NCI-H2196 (cell line): ENCODE measurements around the gene SMIM1.

ENCODE experiments used
- DNase-seq: peaks from one replicate; lab custom pipeline; 2025; ENCODE audit not compliant: unreplicated experiment; lab: John Stamatoyannopoulos, UW

The SMIM1 gene

DNA sequence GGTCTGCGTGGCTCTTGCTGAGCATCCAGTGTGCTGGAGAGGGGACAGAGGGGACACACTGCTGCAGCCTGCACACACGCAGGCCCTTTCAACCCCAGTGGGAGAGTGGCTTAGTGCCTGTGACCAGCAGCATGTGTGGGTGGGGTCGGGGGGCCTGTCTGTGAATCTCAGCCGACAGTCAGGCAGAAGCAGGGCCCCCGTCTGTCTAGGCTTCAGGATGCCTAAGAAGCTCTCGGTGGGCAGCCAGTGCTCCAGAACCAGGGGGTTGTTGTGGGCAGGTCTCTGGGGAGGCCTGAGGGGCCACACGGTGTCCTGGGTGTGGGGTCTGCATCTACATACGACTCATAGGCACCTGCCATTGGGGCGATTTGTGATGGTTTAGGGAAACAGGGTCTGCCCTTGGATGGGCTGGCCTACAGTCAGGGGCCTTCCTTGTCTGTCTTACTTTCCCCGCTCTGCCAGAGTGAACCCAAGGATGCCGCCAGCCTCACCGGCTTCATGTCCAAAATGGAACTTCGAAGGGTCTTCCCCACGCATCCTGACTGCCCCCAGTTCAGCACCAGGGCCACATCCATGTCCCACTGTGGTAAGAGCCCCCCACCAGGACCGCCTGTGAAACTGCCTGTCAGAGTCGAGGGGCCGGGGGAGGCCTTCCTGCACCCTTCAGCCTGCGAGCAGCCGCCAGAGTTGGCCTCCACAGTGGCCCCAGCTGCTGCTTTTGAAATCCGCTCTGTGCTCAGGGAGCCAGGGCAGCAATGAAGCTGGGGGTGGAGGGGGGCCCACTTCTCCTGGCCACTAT lies 18.7 kb upstream of the SMIM1 start:
- DNase-seq, result no peak

DNA sequence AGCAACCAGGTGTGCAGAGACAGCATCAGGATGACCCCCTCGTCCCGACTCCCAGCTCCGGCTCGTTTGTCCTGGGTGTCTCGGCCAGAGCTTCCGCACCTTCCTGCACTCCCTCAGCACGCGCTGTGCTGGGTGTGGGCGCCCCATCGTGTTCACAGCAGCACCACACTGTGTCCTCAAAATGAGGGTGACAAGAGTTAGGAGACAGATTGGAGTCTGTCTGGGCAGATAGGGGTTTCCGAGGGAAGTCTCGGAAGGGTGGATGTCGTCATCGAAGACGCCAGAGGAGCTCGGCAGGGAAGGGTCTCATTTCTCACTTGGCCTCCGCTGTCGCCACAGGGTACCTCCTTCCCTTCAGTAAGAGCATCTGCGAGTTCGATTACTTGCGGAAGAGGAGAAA lies 16.2 kb upstream of the SMIM1 start:
- no peak for DNase-seq

DNA sequence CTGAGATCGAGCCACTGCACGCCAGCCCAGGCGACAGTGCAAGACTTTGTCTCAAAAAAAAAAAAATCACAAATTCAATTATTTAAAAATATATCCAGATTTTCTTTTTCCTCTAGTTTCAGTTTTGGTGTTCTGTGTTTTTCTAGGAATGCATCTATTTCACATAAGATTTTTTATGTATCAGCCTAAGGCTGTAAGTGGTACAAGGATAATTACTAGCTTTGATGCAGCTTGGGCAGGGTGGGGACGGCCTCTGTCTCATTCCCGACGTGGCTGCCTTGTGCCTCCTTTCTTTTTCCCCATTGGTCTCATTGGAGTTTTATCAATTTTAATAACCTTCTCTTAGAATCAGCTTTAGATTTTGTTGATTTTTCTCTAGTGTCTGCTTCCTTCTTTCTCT lies 13.4 kb upstream of the SMIM1 start:
- no peak for DNase-seq

DNA sequence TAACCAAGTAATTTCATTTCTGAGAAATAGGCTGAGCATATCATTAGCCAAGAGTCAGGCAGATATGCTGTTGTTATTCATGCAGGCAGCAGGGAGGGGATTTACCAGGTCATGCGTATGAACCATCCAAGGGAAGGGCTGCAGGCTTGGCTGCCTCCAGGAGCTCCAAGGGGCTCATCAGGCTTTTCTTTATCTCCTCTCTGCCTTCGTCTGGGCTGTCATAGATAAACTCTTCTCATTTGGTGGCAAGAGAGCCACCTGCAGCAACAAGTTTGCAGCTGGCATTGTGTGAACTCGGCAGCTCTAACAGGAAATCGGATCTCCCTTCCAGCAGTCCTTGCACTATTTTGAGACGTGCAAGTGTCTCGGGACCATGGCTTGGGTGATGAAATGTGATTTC lies 12.8 kb upstream of the SMIM1 start:
- DNase-seq, result no peak

DNA sequence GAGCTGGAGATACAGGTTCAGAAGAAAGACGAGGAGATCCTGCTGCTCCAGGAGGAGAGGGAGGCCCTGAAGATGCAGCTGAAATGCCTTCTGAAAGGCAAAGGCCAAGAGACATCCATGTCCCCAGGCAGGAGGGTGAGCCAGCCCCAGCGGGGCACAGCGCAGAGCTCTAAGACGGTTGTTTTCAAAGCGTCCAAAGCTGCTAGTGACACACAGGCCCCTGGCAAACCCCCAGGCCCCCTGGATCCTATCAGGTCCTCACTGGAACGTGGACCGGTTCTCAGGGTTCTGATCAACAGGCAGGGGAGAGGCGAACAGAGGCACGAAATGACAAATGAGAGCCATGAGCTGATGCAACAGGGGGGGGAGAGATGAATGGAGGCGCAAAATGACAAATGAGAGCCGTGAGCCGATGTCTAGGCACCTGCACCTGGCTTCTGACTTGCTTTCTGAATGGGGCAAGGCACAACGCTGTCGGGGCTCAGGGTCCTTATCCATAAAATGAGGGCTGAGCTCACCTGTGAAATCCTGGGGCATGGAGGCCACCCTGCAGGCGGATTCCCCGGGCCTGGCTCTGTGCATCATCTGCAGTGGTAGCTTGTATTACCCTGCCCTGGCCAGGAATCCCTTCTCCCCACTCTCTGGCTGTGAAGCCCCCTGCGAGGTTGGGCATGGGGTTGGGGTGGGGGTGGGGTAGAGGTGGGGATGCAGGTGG lies 11.1 kb upstream of the SMIM1 start:
- no peak for DNase-seq

DNA sequence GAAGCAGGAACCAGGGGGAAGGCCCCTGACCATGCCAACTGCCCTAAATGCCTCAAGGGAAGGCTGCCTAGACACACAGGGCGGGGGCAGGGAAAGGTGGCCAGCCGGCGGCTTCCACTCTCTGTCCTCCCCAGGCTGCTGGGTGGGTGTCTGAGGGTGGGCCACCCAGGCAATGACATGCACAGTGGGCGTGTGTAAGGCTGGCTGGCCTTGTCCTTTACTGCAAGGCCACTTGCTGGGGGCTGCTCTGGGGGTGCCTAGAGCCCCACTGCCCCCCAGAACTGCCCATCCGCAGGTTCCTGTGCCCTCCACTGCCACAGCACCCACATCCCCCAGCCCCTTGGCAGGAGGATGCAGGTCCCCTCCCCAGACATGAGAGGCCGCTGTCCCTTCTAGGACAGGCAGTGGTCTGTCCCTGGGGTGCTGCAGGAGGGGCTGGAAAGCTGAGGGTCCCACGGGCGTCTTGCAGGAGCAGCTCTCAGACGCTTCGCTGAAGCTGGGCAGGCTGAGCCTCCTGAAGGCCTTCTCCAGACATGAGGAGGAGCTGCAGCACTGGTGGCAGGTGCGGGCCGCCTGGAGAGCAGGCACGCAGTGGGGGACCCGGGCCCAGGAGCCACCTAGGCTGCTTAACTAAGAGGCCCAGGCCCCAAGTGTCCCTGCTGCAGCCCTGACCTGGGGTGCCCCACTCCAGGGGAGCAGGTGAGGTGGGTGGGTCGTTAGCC lies 10.2 kb upstream of the SMIM1 start:
- no peak for DNase-seq

DNA sequence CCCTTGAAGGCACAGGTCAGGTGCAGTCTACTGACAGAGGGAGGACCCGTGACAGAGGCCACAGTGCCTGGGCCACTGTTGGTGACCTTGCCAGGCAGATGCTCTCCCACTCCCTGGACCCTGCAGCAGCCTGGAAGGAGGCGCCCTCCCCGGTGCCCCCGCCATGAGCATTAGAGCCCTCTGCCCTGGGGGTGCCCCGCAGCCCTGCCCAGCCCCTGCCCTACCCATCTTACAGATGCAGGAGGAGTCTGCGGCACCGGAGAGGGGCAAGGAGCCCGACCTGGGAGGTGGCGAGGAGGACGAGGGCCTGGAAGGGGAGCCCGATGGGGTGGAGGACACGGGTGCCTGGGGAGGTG lies 9.7 kb upstream of the SMIM1 start:
- DNase-seq, result no peak

DNA sequence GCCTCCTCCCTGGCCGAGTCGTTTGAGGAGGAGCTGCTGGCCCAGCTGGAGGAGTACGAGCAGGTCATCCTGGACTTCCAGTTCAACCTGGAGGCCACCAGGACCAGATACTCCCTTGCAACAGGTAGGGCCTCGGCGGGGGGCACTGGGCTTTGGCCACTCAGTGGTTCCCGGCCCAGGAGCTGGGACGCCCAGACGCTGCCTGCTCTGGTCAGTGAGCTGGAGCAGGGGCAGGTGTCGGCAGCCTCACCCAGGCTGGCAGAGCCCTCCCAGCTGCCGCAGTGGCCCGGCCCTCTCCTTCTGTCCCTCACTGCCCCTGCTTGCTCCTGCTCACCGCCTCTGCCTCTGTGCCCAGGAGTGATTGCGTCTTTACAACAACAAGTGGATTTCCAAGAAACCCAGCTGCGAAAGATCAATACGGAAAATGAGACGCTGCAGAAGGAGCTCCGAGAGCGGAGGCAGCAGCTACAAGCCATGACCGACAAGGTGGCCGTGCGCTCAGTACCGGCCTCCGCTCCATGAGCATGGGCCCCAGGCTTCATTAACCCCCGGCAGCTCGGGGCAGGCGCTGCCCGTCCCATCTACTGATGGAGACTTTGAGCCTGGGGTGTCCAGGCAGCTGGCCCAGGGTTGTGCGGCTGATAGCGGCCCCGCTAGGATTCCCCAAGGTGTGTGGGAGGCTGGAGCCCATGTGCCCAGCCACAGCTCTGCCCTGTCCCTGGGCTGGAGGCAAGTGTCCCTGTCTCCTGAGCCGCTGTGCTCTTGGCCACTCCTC lies 9.0 kb upstream of the SMIM1 start:
- no peak for DNase-seq

DNA sequence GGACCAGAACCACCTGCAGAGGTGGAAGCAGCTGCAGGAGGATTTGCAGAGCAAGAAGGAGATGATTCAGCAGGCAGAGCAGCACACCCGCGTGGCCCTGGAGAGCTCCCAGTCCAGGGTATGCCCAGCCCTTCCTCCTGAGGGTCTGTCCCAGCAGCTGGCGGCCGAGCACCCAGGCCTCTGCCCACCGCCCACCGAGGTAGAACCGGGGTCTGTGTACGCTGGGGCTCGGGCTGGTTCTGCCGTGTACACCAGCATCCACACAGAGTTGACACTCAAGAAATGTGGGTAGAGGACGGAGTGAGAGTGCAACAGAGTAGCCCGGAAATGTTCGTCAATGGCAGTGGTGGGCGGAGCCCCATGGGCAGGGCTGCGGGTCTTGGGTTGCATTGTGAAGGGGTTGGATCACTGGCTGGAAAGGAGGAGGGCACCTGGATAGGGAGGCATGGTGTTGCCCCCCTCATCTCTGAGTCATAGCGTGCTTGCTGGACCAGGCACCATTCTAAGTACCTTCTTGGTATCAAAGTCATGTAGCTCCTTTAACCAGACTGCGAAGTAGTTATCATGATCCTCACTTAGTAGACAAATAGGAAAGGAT lies 5.1 kb upstream of the SMIM1 start:
- DNase-seq, result no peak

DNA sequence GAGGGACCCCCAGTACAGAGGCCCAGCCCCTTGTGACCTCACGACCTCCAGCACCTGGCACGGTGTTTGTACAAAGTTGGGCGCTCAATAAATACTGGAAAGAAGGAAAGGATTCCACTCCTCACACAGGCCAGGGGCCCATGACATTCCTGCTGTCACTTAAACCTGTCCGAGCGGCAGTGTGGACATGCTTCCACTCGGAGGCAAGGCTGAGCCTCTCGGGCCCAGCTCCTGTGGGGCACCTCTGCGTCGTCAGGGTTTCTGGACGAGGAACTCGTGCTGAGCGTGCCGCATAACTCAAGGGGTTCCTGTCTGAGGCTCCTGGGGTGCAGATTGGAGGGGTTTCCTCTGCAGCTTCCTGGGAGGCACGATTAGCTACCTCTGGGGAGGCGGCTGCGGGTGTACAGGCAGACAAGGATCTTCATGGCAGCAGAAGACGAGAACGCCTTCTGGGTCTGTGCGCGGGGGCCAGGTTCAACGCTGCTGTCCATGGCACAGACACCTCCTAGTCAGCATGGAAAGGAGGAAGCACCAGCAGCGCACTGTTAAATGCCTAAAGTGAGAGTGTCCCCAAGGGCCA lies 3.6 kb upstream of the SMIM1 start:
- no peak for DNase-seq

DNA sequence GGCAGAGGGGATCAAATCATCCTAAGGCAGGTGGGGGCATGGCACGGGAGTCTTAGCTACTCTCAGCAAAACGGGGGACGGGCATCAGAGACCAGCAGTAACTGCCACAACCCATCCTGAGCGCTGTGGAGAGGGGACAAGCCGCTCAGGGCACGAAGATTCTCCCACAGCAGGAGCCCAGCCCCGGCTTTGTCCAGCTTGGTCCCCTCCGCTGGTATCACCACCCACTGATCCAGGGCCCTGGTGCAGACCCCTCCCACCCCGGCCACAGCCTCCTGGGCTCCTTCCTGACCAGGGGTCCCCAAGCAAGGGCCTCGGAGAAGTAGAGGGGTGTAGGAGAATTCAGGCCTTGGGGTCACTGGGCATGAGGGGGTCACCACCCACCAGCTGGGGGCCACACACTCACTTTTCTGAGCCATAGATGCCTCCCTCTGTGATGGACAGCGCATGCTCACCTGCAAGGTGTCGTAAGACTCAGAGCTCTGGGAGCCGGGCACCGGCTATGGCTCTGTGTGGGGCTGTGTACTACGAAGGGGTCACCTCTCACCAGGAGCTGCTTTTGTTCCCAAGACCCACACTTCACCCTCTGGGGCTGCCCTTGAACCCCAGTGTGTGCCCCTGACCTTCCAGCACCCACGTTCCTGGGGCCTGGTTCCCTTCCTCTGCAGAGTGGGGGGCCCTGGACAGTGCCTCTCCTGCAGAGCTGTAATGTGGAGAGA lies 2.3 kb upstream of the SMIM1 start:
- DNase-seq, result no peak

DNA sequence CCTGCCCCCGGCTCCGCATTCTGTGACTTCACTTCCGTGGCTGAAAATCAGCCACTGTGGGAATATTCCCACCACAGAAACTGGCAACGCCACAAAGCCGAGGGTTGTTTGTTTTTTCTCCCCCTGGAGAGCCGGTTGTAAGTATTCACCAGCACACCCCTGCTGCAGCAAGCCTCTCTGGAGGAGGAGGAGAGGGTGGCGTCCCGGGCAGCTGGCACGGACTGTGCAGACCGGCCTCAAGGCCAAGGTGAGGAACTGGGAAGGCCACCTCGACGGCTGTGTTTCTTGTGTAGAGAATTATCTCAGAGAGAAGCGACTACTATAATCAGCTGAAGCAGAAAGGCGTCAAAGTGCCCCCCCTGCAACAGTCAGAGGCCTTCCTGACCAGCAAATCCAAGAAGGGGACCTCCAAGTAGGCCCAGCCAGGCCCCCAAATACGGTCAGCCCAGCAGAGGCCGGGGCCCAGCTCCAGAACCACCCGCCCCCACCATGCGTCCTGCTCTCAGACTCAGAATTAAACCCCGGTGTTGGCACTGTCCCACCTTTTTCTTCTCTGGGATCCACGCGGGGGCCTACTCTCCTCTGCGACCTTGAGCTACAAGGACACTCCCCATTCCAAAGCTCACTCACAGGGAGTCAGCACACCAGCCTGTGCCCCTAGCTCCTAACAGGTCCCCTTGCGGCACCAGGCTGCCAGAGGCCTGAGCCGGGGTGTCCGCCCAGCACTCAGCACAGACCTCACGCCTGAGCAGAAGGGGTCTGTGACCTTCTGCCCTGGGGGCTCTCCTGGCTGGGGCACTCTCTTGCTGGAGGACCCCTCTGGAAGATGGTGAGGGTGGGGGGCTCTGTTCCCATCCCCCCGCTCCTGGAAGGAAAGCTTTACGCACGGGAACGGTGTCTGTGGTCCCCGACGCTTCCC lies 1.2 kb upstream of the SMIM1 start:
- no peak for DNase-seq

DNA sequence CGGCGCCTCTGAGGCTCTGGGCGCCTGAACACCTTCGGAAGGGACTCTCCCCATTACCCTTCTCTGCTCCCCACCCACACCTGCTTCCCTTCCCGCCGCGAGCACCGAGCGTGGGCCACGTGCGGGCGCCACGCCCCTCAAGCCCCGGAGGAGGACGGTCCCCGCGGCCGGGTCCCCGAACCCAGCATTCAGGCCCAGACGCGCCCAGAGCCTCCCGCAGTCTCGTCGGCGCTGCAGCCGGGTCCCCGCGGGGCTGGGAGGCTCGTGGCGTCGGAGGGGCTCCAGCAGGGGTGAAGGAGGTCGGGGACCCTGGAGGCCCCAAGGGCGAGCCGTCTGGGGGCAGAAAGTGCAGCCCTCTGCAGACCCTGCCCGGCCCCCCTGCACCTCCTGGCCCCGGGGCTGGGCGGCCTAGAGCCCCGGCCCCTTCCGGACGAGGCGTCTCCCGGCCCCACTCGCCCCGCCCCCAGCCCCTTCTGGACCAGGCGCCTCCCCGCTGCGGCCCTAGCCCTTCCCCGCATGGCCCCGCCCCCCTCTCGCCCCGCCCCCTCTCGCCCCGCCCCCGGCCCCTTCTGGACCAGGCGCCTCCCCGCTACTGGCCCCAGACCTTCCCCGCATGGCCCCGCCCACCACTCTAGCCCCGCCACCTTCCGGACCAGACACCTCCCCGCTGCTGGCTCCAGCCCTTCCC lies 378 bp upstream of the SMIM1 start:
- peak; percentile 79 for DNase-seq

DNA sequence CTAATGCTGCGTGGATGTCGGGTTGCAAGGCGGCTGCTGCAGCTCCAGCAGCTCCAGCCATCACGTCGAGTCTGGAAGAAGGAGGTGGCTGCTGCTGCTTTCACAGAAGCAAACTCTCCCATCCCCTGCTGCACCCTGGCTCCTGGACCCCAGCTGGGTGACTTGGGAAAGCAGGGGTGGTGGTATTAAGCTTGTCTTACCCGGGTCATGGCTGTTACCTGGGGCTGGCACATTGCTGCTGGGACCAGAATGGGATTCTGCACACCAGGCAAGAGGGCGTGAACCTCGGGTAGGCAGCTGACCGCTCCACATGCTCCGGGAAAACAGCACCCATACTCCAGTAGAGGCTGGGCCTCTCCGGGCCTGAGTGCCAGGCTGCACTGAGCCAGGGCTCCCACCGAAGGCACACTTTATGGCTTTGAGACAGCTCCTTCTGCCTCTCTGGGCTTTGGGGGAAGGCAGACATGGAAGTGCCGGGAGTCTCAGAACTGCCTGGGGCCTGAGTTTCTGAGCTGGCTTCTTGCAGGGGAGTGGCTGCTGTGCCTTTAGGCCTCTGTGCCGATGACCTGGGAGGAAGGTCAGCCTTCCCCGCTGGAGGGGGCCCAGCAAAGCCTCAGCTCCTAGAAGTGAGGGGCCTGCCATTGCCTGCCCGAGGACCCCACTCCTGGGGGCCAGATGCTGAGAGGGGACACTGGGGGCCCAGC lies 1.2 kb downstream of the SMIM1 start:
- DNase-seq, result no peak

DNA sequence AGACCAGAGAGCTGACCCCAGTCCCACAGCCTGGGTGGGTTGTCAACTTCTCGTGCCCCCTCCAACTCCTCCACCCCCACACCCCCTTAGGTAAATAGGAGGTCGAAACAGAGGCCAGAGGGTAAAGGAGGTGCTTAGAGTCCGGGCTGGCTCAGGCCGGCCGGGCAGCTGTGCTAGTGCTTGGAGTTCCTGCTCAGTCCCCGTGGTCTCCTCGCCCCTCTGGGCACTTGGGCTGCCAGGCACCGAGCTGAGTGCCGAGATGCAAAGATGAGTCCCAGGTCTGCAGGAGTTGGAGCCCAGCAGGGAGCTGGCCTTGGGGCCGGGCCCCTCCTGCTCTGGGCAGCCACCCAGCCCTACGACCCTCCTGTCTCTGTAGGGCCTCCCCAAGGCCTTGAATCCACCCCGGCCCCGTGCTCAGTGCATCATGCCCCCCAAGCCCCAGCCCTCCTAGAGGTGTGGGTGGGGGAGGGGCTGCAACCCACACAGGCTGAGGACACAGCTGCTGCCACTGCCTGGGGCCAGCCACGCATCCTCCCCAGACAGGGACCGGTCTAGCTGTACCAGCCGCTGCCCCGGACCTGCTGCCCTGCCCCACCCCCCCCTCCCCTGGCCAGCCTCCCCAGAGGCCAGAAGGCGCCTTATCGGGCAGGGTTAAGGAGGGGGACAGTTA lies 1.9 kb downstream of the SMIM1 start:
- DNase-seq, result no peak

DNA sequence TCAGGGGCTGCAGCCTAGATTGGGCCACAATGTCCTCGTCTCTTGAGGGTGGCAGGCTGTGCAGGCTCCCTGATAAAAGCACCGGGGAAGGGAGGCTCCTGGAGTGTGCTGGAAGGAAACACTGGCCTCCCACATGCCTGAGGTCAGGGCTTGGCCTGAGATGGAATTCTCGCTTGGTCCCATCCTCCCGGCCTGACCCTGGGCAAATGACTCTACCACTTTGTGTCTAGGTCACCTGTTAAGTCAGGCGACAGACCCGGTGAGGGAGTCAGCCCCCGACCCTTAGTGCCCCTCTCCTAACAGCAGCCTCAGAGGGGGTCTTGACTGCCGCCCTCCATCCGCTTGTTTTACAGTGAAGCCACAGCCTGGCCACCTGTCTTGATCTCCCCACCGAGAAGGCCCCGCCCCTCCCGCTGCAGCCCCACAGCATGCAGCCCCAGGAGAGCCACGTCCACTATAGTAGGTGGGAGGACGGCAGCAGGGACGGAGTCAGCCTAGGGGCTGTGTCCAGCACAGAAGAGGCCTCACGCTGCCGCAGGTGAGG lies 2.5 kb downstream of the SMIM1 start:
- no peak for DNase-seq
